ENCODE measurements around the gene CHMP6.

DNA sequence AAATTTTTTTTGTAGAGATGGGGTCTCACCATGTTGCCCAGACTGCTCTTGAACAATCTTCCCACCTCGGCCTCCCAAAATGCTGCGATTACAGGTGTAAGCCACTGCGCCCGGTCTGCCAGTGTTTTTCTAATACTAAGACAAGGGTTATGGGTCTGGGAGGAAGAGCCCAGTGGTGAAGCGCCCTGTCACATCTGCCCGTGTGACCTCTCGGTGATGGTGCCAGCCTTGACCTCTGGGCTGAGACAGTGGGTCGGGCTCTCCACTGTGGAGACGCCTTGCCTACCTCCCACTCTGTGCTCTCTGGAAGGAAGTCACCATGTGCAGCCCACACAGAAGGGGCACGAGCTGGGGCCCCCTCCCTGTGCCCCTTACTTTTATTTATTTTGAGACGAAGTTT, 38.2 kb downstream of the CHMP6 start:
- TF ChIP-seq, protein P1, sequence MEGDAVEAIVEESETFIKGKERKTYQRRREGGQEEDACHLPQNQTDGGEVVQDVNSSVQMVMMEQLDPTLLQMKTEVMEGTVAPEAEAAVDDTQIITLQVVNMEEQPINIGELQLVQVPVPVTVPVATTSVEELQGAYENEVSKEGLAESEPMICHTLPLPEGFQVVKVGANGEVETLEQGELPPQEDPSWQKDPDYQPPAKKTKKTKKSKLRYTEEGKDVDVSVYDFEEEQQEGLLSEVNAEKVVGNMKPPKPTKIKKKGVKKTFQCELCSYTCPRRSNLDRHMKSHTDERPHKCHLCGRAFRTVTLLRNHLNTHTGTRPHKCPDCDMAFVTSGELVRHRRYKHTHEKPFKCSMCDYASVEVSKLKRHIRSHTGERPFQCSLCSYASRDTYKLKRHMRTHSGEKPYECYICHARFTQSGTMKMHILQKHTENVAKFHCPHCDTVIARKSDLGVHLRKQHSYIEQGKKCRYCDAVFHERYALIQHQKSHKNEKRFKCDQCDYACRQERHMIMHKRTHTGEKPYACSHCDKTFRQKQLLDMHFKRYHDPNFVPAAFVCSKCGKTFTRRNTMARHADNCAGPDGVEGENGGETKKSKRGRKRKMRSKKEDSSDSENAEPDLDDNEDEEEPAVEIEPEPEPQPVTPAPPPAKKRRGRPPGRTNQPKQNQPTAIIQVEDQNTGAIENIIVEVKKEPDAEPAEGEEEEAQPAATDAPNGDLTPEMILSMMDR (conservative IDR thresholded peaks at IDR 0.05), result no peak
- TF ChIP-seq ZFX (IDR thresholded peaks at IDR 0.05), result no peak
